ENCODE data around the gene E2F1. TPM values are rescaled to one million over a fixed set of nuclear protein-coding genes. Genes with fewer than 3 reads are reported as not detected.

E2F1 gene
- total and polyA plus RNA-seq, 7 experiments from 2014 or later, result 0.46 to 61.6 (median 1.5) TPM; not detected in 1

- ATAC-seq, result peak; percentile 59
- Mint-ChIP-seq H3K9me3 (no peaks in the 10 kb centered on the region), H3K36me3 (peaks cover 0 to 27% (median 0%) of the 10 kb centered on the region in 5 donors), H3K4me1 (peaks cover 29 to 85% (median 44%) of the 10 kb centered on the region in 7 donors), H3K4me3 (peak overlapping the region in 9 of 10 donors; percentile 29 to 87 (median 72)), H3K27ac (peak overlapping the region in 8 of 9 donors; percentile 28 to 92 (median 81)), H3K27me3 (no peaks in the 10 kb centered on the region)
- intact Hi-C loops (cut with micrococcal nuclease), result loop anchor here in 1 of 2 donors (2.0 kb wide), 1 partner anchor 53 kb away; no protein-coding TSS in a partner anchor
- DNase-seq, result no peak
- H3K36me3 ChIP-seq (ENCODE audit: control insufficient read depth in 2 of 3, insufficient read depth in 3 of 3, low read length in 3 of 3), result no peaks in the 10 kb centered on the region
- ChIA-PET CTCF (interaction anchor here (0.6 to 5.7 kb wide), 5 partner anchors 9 to 63 kb away, joined by 3 to 33 read pairs (median 3); partner anchors contain the start of genes ACTL10, PXMP4 and ZNF341), POLR2A (interaction anchor here (0.6 to 6.8 kb wide), 7 partner anchors 8 to 52 kb away, joined by 3 to 75 read pairs (median 11); partner anchors contain the start of genes ACTL10, PXMP4 and ZNF341)
- no peaks in the 10 kb centered on the region for H3K27me3 ChIP-seq (ENCODE audit: control insufficient read depth in 2 of 2, insufficient read depth in 2 of 2, low read length in 2 of 2)
- H3K27ac ChIP-seq (ENCODE audit: low read depth, low read length), result no peak overlapping the region
- H3K4me1 ChIP-seq (ENCODE audit: control insufficient read depth in 2 of 2, insufficient read depth in 2 of 2, low read length in 2 of 2), result peaks cover 13 to 33% of the 10 kb centered on the region in 2 donors
- H3K9me3 ChIP-seq (ENCODE audit: control insufficient read depth in 2 of 3, low read length in 3 of 3), result no peaks in the 10 kb centered on the region
- no peak overlapping the region for H3K4me3 ChIP-seq (ENCODE audit: low read length)
Observed at GRCh38 chr20:33679758-33680485, 6.3 kb downstream of the E2F1 start.

GRCh38 chr20:33677991-33678702, 8.0 kb downstream of the E2F1 start:
- no peaks in the 10 kb centered on the region for H3K27me3 Mint-ChIP-seq

GRCh38 chr20:33676652-33677645, 9.2 kb downstream of the E2F1 start:
- Mint-ChIP-seq H3K27me3 (no peaks in the 10 kb centered on the region), H3K36me3 (peaks cover 0 to 28% (median 0%) of the 10 kb centered on the region in 5 donors), H3K4me1 (peaks cover 36 to 84% (median 59%) of the 10 kb centered on the region in 7 donors), H3K27ac (peak overlapping the region in 8 of 9 donors; percentile 42 to 92 (median 78)), H3K4me3 (peak overlapping the region in 3 of 10 donors; percentile 4 to 53 (median 31)), H3K9me3 (no peaks in the 10 kb centered on the region)
- Histone ChIP-seq H3K9me3 (ENCODE audit: control insufficient read depth in 2 of 3, low read length in 3 of 3) (no peaks in the 10 kb centered on the region), H3K4me1 (ENCODE audit: control insufficient read depth in 2 of 2, insufficient read depth in 2 of 2, low read length in 2 of 2) (peaks cover 23 to 46% of the 10 kb centered on the region in 2 donors), H3K27ac (ENCODE audit: low read depth, low read length) (no peak overlapping the region), H3K27me3 (ENCODE audit: control insufficient read depth in 2 of 2, insufficient read depth in 2 of 2, low read length in 2 of 2) (no peaks in the 10 kb centered on the region), H3K4me3 (ENCODE audit: low read length) (no peak overlapping the region), H3K36me3 (ENCODE audit: control insufficient read depth in 2 of 3, insufficient read depth in 3 of 3, low read length in 3 of 3) (no peaks in the 10 kb centered on the region)
- POLR2A ChIA-PET, result interaction anchor here (6.8 kb wide), 1 partner anchor 11 kb away, joined by 75 read pairs; the partner anchor contains the start of gene ACTL10
- intact Hi-C loops (cut with micrococcal nuclease), result no loop called here
- CTCF ChIA-PET, result interaction anchor here (1.0 to 5.7 kb wide), 2 partner anchors 9 kb away, joined by 3 to 33 read pairs; partner anchors contain the start of gene ACTL10
- ATAC-seq (no peak), DNase-seq (no peak)

More at GRCh38 chr20:33677991-33678702, 8.0 kb downstream of the E2F1 start:
- intact Hi-C loops (cut with micrococcal nuclease), result loop anchor here in 1 of 2 donors (2.0 kb wide), 1 partner anchor 55 kb away; no protein-coding TSS in a partner anchor
- no peaks in the 10 kb centered on the region for H3K9me3 Mint-ChIP-seq
- peak overlapping the region; percentile 77 to 92 (median 86) for H3K27ac Mint-ChIP-seq
- H3K36me3 Mint-ChIP-seq, result peaks cover 0 to 28% (median 0%) of the 10 kb centered on the region in 5 donors
- DNase-seq, result no peak
- Histone ChIP-seq H3K9me3 (ENCODE audit: control insufficient read depth in 2 of 3, low read length in 3 of 3) (no peaks in the 10 kb centered on the region), H3K36me3 (ENCODE audit: control insufficient read depth in 2 of 3, insufficient read depth in 3 of 3, low read length in 3 of 3) (no peaks in the 10 kb centered on the region), H3K27ac (ENCODE audit: low read depth, low read length) (peak overlapping the region; percentile 50), H3K4me3 (ENCODE audit: low read length) (no peak overlapping the region), H3K4me1 (ENCODE audit: control insufficient read depth in 2 of 2, insufficient read depth in 2 of 2, low read length in 2 of 2) (peaks cover 23 to 45% of the 10 kb centered on the region in 2 donors), H3K27me3 (ENCODE audit: control insufficient read depth in 2 of 2, insufficient read depth in 2 of 2, low read length in 2 of 2) (no peaks in the 10 kb centered on the region)
- peak overlapping the region; percentile 49 to 87 (median 73) for H3K4me3 Mint-ChIP-seq
- H3K4me1 Mint-ChIP-seq, result peaks cover 36 to 84% (median 49%) of the 10 kb centered on the region in 7 donors
- POLR2A ChIA-PET, result interaction anchor here (0.6 to 6.8 kb wide), 6 partner anchors 12 to 141 kb away, joined by 3 to 75 read pairs (median 15); partner anchors contain the start of genes ACTL10, PXMP4 and ZNF341
- no peak for ATAC-seq
- CTCF ChIA-PET, result interaction anchor here (0.8 to 5.7 kb wide), 3 partner anchors 10 to 42 kb away, joined by 3 to 33 read pairs (median 3); partner anchors contain the start of genes ACTL10 and PXMP4

GRCh38 chr20:33676121-33676520, 10.1 kb downstream of the E2F1 start:
- Mint-ChIP-seq H3K36me3 (peaks cover 0 to 31% (median 0%) of the 10 kb centered on the region in 5 donors), H3K27me3 (no peaks in the 10 kb centered on the region), H3K9me3 (no peaks in the 10 kb centered on the region), H3K27ac (peak overlapping the region in 4 of 9 donors; percentile 14 to 63 (median 54)), H3K4me1 (peaks cover 34 to 80% (median 56%) of the 10 kb centered on the region in 7 donors), H3K4me3 (peak overlapping the region in 6 of 10 donors; percentile 17 to 70 (median 50))
- DNase-seq (no peak), ATAC-seq (no peak)
- Histone ChIP-seq H3K9me3 (ENCODE audit: control insufficient read depth in 2 of 3, low read length in 3 of 3) (no peaks in the 10 kb centered on the region), H3K27ac (ENCODE audit: low read depth, low read length) (no peak overlapping the region), H3K4me1 (ENCODE audit: control insufficient read depth in 2 of 2, insufficient read depth in 2 of 2, low read length in 2 of 2) (peaks cover 23 to 46% of the 10 kb centered on the region in 2 donors), H3K36me3 (ENCODE audit: control insufficient read depth in 2 of 3, insufficient read depth in 3 of 3, low read length in 3 of 3) (no peaks in the 10 kb centered on the region), H3K4me3 (ENCODE audit: low read length) (no peak overlapping the region), H3K27me3 (ENCODE audit: control insufficient read depth in 2 of 2, insufficient read depth in 2 of 2, low read length in 2 of 2) (no peaks in the 10 kb centered on the region)
- CTCF ChIA-PET, result interaction anchor here (1.0 kb wide), 1 partner anchor 9 kb away, joined by 3 read pairs; no protein-coding TSS in a partner anchor
- POLR2A ChIA-PET, result interaction anchor here (4.8 kb wide), 1 partner anchor 13 kb away, joined by 32 read pairs; the partner anchor contains the start of gene C20orf144
- intact Hi-C loops (cut with micrococcal nuclease), result no loop called here

GRCh38 chr20:33675136-33675959, 10.8 kb downstream of the E2F1 start:
- ChIA-PET CTCF (interaction anchor here (1.0 kb wide), 1 partner anchor 8 kb away, joined by 3 read pairs; no protein-coding TSS in a partner anchor), POLR2A (interaction anchor here (1.3 to 4.8 kb wide), 2 partner anchors 12 to 44 kb away, joined by 3 to 32 read pairs; partner anchors contain the start of genes C20orf144 and PXMP4)

More at GRCh38 chr20:33675136-33675959, 10.8 kb downstream of the E2F1 start:
- Histone ChIP-seq H3K4me1 (ENCODE audit: control insufficient read depth in 2 of 2, insufficient read depth in 2 of 2, low read length in 2 of 2) (peaks cover 23 to 46% of the 10 kb centered on the region in 2 donors), H3K9me3 (ENCODE audit: control insufficient read depth in 2 of 3, low read length in 3 of 3) (no peaks in the 10 kb centered on the region), H3K36me3 (ENCODE audit: control insufficient read depth in 2 of 3, insufficient read depth in 3 of 3, low read length in 3 of 3) (no peaks in the 10 kb centered on the region), H3K4me3 (ENCODE audit: low read length) (no peak overlapping the region), H3K27me3 (ENCODE audit: control insufficient read depth in 2 of 2, insufficient read depth in 2 of 2, low read length in 2 of 2) (no peaks in the 10 kb centered on the region), H3K27ac (ENCODE audit: low read depth, low read length) (no peak overlapping the region)
- peak overlapping the region; percentile 3 to 84 (median 41) for H3K27ac Mint-ChIP-seq
- no peaks in the 10 kb centered on the region for H3K27me3 Mint-ChIP-seq
- DNase-seq, result no peak
- H3K9me3 Mint-ChIP-seq, result no peaks in the 10 kb centered on the region
- H3K4me3 Mint-ChIP-seq, result peak overlapping the region; percentile 63 to 87 (median 79)
- intact Hi-C loops (cut with micrococcal nuclease), result no loop called here
- ATAC-seq, result no peak
- peaks cover 0 to 30% (median 0%) of the 10 kb centered on the region in 5 donors for H3K36me3 Mint-ChIP-seq
- peaks cover 33 to 74% (median 52%) of the 10 kb centered on the region in 7 donors for H3K4me1 Mint-ChIP-seq
